ENCODE results near the gene RAPH1. TPM values are rescaled to one million over a fixed set of nuclear protein-coding genes. Genes with fewer than 3 reads are reported as not detected.

The RAPH1 gene
- total RNA-seq = 51.6 TPM

GRCh38 chr2:203535078-203535783 lies at the start of gene RAPH1:
TSS of gene RAPH1 (minus strand) at chr2:203535301. CDS start at chr2:203495353, 39,948 bp downstream.
- peak; percentile 88 for DNase-seq (ENCODE audit: low spot score)

DNA sequence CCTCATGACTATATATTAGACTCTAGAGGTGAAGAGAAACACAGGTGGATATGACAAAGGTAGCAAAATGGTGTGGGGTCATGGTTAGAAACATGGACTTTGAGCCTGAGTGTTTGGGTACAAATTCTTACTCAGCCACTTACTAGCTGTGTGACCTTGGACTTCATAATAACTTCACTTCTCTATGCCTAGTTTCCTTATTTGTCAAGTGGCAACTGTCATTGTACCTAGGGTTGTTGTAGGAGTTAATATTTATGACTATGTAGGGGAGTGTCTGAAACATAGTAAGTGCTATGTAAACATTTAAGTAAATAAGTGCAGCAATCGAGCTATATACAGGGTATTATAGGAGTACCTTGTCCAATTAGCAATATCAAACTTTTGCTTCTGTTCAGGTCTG lies 49.7 kb upstream of the RAPH1 start:
- peak; percentile 12 for DNase-seq (ENCODE audit: low spot score)

- no peak for DNase-seq (ENCODE audit: low spot score)
Measured at GRCh38 chr2:203583701-203584100, 48.6 kb upstream of the RAPH1 start.

- no peak for DNase-seq (ENCODE audit: low spot score)
Measured at GRCh38 chr2:203583084-203583695, 48.1 kb upstream of the RAPH1 start.

DNA sequence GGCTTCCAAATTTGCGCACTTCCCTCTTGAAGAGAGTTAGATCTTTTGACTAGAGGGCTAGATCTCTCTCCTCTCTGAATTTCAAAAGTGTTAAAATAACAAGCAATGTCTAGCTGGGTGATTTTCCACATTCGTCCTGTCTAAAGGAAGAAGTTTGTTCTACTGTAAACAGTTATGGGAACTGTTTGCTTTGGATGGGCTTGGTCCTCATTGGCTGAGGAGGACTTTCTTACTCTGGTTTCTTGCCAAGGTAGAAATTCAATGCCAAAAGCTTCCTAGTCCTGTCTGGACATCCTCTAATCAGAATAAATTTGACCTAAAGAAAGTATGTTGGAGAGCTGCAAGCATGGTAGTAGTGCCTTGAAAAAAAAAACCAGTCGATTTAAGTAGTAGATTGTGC lies 47.4 kb upstream of the RAPH1 start:
- peak; percentile 49 for DNase-seq (ENCODE audit: low spot score)

GRCh38 chr2:203580844-203581243 lies 45.7 kb upstream of the RAPH1 start:
- DNase-seq (ENCODE audit: low spot score) = no peak

DNA sequence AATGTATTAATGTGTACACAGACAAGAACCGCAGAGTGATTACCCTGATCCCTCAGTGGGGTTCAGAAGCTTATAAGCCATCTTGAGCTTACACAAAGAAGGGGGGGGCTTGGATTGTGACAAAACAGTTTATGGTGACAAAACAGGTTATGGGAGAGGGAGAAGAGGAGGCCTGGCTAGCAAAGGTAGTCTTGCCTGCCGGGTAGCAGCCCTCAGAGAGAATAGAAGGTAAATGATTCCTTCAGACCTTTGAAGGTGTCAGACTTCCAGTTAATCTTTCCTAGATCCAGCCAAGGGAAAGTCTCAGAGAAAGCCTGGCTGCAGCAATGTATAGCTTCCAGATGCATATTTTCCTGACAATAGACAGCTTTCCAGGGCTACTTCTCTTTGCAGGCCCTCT lies 44.6 kb upstream of the RAPH1 start:
- no peak for DNase-seq (ENCODE audit: low spot score)

- peak; percentile 92 for DNase-seq (ENCODE audit: low spot score)
Measured at GRCh38 chr2:203578759-203579643, 43.9 kb upstream of the RAPH1 start.

DNA sequence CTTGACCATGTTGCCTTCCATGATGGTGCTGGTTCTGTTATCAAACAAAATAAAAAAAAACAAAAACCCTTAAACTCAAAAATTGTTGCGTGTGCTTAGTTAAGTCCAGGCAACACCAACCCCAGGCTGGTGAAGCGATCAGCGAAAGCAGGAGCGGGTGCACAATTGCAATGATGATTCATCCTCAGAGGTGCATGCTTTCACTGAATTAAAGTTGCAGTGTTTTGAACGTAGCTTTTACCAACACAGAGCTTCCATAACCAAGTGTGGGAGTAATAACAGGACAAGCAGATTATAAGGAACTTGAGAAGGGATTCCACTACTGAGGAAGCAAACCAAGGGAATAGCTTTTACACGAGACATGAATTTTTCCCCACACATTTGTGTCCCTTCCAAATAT lies 39.7 kb upstream of the RAPH1 start:
- no peak for DNase-seq (ENCODE audit: low spot score)

GRCh38 chr2:203572316-203572715 lies 37.2 kb upstream of the RAPH1 start:
- no peak for DNase-seq (ENCODE audit: low spot score)

DNA sequence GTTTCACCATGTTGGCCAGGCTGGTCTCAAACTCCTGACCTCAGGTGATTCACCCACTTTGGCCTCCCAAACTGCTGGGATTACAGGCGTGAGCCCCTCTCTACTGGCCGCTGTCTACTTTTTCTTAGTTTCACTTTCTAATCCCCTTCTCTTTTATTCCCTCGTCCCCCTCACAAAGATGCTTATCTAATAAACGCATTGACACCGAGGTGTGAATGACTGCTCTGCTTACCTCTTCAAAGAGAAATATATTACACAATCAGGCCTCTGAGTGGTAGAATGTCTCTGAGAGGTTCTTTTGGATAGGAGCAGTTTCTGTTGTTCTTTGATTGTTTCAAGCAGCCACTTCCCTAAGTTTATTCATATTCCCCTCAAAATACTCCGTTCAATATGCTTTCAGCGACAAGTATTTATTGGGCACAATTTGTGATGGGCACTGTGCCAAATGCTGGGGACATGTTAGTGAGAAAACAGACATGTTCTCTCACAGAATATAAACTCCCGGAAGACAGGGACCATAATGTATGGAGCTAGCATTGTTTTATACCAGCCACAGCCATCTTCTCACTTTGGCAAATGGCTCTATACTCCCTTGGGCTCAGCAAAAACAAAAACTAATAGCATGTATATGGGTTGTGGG lies 34.7 kb upstream of the RAPH1 start:
- DNase-seq (ENCODE audit: low spot score) = no peak

DNA sequence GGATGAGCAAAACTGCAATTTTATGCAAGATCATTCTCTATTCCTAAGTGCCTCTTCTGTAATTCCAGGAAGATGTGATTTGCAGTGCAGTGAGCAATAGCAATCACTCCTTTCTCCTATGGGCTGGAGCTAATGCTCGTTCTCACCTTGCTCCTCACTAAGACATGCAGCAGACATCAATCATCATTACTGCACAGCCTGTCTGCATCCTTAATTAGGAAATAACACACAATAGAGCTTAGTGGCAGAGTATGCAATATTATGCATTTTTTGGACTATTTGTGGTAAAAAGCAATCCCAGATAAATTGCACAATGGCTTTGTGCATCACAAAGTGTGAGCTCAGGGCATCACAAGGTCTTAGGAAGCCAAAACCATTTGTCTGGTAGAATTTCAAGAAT lies 32.6 kb upstream of the RAPH1 start:
- no peak for DNase-seq (ENCODE audit: low spot score)

GRCh38 chr2:203566161-203566560 lies 31.1 kb upstream of the RAPH1 start:
- no peak for DNase-seq (ENCODE audit: low spot score)

DNA sequence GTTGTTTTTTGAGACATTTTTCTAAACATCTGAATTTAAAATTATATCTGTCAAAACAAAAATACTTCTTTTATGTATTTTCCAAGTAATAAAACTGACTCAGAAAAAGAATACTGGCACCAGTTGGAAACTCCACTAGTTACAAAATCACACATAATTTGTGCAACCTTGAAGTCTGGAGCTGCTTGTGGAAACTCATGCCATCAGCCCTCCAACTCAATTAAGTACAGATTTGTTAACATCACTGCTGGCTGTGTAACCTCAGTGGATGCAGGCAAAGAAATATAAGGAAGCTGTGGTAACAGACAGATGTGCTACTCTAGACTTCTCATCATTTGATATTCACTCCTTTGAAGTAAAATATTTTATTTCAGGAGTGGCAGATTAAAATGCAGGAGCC lies 30.0 kb upstream of the RAPH1 start:
- no peak for DNase-seq (ENCODE audit: low spot score)

DNA sequence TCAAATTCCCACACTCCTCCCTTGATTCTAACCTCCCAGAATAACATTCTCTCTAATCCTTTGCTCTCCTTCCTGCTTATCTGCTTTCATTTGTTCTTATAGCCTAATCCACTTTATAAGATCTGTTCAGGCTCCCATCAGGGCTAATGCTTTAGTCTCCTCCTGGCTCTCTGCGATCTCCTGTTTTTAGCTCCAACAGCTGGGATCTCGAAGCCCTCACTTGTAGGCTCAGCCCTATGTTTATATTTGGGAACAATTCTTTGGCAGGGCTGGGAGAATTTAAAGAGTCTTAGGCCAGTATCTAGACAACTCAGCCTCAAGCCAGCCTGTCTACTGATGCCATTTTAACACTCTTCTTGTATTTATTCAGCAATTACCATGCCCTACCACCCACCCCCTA lies 27.2 kb upstream of the RAPH1 start:
- DNase-seq (ENCODE audit: low spot score) = no peak

DNA sequence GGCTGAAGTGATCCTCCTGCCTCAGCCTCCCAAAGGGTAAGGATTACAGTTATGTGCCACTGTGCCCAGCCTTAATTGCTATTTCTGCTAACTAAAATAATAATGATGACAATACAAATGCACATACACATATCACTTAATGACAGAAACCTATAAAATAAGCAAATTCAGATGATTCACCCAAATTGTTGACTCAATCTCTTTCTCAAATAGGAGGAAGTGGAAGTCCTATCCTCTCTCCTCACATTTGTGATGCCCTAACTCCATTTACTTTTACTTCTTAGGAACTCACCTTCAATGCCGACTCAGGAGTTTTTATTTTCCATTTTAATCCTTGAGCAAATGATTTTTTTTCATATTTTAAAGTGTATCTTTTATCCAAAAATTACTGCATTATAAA lies 24.5 kb upstream of the RAPH1 start:
- DNase-seq (ENCODE audit: low spot score) = no peak

DNA sequence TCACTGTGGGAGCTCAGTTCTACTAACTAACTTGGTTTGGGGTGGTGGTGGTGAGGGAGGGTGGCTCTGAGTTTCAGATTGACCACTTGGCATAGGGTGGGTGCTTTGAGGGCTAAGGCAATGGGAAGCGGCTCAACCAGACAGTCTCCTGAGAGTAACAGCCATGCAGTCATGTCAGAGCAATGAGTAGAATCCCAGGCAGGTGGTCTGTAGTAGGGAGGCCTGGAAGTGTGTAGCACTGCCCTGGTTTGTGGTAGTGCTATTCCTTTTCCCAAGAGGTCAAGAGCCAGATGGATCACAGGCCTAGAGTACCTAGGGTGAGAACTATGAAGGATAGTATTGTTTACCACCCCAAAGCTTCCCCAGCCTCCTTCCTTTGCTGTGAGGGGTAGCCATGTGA lies 18.7 kb upstream of the RAPH1 start:
- no peak for DNase-seq (ENCODE audit: low spot score)

DNA sequence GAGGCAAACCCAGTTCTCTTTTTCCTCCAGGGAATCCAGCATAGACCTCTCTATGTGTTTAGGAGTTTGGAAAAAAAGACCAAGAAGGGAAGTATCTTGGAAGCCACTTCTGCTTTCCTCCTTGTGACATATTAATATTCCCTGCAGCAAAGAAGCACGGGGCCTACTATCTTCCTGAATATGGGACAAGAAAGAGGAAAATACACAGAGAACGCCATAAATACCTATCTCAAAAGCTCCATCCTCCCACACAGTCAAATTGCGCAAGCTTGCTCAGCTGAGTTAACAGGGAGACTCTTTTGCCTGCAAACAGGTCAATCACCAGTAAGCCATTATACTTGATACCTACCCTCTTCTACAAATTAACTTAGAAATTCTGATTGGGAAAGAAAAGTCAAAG lies 16.7 kb upstream of the RAPH1 start:
- DNase-seq (ENCODE audit: low spot score) = no peak

- no peak for DNase-seq (ENCODE audit: low spot score)
Measured at GRCh38 chr2:203550266-203550665, 15.2 kb upstream of the RAPH1 start.

DNA sequence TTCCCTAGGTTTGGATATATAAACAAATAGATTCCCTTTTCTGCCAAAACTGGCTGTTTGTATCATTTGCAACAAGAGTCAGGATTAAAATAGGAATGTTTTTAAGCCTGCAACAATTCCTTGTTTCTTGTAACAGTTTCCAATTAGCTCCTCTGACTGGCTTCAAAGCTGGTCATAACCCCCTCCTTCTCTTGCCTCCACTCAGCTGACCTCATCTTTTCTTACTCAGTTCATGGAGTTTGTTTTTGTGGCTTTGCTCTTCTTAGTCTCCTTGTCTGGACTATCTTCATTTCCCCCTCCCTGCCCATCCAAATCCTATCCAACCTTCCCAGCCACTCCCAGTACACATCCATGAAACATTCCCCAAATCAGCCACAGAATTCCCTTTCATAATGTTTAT lies 14.3 kb upstream of the RAPH1 start:
- no peak for DNase-seq (ENCODE audit: low spot score)

DNA sequence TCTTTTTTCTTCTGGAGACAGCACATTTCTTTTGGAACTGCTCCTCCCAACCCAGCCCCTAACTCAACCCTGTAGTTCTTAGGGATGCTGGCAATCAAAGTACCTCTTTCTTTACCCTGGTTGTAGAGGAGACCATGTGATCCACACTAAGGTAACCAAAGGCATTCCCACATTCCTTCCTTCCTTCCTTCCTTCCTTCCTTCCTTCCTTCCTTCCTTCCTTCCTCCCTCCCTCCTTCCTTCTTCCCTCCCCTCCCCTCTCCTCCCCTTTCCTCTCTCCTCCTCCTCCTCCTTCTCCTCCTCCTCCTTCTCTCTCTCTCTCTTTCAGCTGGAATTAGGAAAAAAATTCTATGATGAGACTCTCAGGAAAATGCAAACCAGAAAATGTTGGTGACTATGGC lies 13.8 kb upstream of the RAPH1 start:
- no peak for DNase-seq (ENCODE audit: low spot score)

GRCh38 chr2:203547356-203547755 lies 12.3 kb upstream of the RAPH1 start:
- no peak for DNase-seq (ENCODE audit: low spot score)
